T-helper 2 cell treated with Interferon-gamma antibody and Interleukin-4, amounts not matched to agents 100 ng/mL and 5 ng/mL, for 36 hours (primary cell): ENCODE data around the gene MPV17L. TPM values are rescaled to one million over a fixed set of nuclear protein-coding genes. Genes with fewer than 3 reads are reported as not detected.
"Not testable (repeated sequence)": the region's sequence is repeated elsewhere in the genome, so short reads cannot be mapped to it uniquely, and the experiment has no call there.

ENCODE experiments used
- intact Hi-C: fragments of 100-400 bp; cut with micrococcal nuclease; formaldehyde crosslinking; loops from one replicate; pipeline ENCODE4 v1.15.1; 2023
- total RNA-seq: library from RNA; stranded (reverse); gene quantifications from 2 replicates; pipeline ENCODE4 v1.2.3, GENCODE V29; 2022

Gene MPV17L
- total RNA-seq, 1 donor from 2014 or later = not detected

DNA sequence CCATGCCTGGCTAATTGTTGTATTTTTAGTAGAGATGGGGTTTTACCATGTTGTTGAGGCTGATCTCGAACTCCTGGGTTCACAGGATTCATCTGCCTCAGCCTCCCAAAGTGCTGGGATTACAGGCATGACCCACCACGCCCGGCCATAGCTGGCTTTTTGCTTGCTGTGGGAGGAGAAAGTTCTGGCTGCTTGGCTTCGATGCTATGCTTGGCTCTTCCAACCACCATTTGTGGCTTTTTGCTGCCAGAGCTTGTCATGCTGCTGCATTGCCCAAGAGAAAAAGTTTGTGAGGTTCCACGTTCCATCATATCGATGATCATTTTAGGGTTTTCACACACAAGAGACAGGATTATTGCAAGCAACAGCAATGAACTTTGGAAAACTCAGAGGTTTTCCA is 55.1 kb downstream of the MPV17L start:
- intact Hi-C loops = no loop called here

DNA sequence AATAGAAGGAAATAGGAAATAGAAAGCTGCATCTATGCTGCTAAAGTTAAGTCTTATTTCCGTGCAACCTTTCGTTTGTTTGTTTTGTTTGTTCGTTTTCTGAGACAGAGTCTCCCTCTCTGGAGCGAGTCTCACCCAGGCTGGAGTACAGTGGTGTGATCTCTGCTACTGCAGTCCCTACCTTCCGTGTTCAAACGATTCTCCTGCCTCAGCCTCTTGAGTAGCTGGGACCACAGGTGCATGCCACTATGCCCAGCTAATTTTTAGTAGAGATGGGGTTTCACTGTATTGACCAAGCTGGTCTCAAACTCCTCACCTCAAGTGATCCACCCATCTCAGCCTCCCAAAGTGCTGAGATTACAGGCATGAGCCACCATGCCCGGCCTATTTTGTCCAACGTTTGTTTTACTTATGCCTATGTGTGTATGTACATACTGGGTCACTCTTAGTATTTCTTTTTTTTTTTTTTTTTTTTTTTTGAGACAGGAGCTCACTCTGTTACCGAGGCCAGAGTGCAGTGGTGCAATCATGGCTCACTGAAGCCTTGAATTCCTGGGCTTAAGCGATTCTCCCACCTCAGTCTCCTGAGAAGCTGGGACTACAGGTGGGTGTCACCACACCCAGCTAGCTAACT is 55.7 kb downstream of the MPV17L start:
- intact Hi-C loops = no loop called here

DNA sequence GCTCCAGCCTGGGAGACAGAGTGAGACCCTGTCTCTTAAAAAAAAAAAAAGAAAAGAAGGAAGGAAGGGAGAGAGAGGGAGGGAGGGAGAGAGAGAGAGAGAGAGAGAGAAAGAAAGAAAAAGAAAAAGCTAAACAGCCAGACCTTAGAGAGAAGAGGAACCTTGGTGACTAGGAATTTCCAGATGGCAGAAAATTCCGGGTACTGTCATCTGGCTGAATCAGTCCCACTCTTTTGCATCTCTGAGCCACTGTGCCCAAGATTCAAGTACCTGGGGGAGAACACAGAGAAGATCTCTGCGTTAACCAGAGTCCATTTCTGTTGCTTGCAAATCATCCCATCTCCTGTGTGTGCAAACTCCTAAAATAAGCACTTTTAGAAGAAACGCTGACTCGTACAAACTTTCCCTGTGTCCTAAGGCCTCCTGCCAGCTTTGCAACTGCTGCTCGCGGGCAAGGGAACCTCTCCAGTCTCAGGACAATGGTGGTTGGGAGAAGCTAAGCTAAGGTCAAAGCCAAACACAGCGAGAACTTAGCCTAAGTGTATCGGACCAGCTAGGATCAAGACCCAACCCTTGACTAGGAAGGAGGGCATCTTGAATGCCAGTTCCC is 56.8 kb downstream of the MPV17L start:
- intact Hi-C loops = no loop called here

- intact Hi-C loops = not testable (repeated sequence)
These were observed 57.7 kb downstream of the MPV17L start for GRCh38 chr16:15453296-15453695.

GRCh38 chr16:15454933-15455332 is 59.4 kb downstream of the MPV17L start:
- intact Hi-C loops = not testable (repeated sequence)

DNA sequence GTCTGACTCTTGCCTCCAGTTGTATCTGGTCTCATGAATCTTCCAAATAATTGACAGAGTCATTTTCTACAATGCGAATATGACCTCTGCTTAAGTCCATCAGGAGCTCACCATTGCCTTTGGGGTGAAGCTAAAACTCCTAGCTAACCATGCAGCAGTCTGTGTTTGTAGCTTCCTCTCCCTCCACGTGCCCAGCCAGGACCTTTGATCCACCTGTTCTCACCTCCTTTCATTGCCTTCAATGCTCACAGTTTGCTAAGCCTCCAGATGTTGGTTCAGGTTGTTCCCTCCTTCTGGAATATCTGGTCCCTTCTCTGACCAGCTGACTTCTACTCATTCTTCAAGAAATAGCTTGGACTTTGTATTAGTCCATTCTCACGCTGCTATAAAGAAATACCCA is 61.8 kb downstream of the MPV17L start:
- intact Hi-C loops = no loop called here

DNA sequence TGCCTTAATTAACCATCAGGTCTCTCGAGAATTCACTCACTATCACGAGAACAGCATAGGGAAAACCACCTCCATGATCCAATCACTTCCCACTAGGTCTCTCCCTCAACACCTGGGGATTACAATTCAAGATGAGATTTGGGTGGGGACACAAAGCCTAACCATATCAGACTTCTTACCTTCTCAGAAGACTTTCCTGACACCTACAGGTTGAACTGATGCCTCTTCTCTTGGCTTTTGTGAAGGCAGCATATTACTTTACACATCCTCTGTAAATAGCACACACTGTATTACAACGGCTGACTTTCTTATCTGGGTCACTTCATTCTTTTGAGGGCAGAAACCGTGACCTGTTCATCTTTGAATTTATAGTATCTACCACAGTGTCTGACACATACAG is 62.4 kb downstream of the MPV17L start:
- intact Hi-C loops = no loop called here

DNA sequence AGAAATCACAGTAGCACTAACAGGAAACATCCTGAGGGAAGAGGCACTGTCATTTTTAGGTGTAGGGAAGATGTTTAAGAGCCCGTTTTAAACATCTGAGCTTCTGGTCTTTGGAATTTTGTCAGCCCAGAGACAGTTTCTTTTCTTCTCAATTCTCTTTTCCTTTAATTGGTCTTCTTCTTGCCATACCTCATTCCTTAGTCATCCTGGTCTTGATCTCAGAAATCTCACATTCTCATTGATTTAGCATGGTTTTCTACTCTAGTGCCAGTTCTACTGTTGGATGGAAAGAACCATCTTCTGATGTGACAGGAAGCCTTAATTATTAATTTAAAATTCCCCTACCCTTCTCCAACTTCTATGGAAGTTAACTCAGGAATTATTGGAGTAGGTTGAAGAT is 64.2 kb downstream of the MPV17L start:
- intact Hi-C loops = no loop called here

GRCh38 chr16:15460601-15461000 is 65.0 kb downstream of the MPV17L start:
- intact Hi-C loops = no loop called here

DNA sequence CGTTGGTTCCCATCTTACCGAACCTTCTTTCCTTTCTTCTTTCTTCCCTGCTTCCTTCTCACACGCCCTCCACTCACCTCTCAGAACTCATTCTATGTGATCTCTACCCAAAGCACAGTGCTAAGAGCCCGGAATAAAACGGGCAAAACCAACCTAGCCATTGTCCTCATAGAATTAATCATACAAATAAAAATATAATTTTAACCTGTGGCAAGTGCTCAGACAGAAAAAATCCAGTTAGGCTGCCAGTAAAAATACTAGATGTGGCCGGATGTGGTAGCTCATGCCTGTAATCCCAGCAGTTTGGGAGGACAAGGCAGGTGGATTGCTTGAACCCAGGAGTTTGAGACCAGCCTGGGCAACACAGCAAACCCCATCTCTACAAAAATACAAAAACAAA is 65.8 kb downstream of the MPV17L start:
- intact Hi-C loops = no loop called here

Other genes starting within 250 kb of the MPV17L start
- gene NPIPA5, start 17.5 kb upstream of the MPV17L start, total RNA-seq = 14.1 and 18.6 TPM in 2 replicates
- gene BMERB1, start 38.8 kb downstream of the MPV17L start, total RNA-seq = 3.9 and 4.0 TPM in 2 replicates
- gene MARF1, start 247.4 kb downstream of the MPV17L start, total RNA-seq = 63.0 and 64.4 TPM in 2 replicates